C4-2B (cell line): Measurements from ENCODE around the gene DYRK4.

ENCODE experiments used
- ZFX ChIP-seq: fragments of 450-650 bp; IDR thresholded peaks from 2 replicates; pipeline ENCODE4 v1.6.1; 2017
- TF ChIP-seq, protein P1 (sequence below): fragments of 450-650 bp; conservative IDR thresholded peaks from 2 replicates; pipeline ENCODE4 v1.5.1; 2017; ENCODE audit warnings: mild to moderate bottlenecking

- TF ChIP-seq, protein P1, sequence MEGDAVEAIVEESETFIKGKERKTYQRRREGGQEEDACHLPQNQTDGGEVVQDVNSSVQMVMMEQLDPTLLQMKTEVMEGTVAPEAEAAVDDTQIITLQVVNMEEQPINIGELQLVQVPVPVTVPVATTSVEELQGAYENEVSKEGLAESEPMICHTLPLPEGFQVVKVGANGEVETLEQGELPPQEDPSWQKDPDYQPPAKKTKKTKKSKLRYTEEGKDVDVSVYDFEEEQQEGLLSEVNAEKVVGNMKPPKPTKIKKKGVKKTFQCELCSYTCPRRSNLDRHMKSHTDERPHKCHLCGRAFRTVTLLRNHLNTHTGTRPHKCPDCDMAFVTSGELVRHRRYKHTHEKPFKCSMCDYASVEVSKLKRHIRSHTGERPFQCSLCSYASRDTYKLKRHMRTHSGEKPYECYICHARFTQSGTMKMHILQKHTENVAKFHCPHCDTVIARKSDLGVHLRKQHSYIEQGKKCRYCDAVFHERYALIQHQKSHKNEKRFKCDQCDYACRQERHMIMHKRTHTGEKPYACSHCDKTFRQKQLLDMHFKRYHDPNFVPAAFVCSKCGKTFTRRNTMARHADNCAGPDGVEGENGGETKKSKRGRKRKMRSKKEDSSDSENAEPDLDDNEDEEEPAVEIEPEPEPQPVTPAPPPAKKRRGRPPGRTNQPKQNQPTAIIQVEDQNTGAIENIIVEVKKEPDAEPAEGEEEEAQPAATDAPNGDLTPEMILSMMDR: no peak
- no peak for TF ChIP-seq ZFX
Observed at GRCh38 chr12:4580281-4580688, 18.3 kb downstream of the DYRK4 start.
